PC-3 (cell line): Measurements from ENCODE around the gene FZD10. TPM values are rescaled to one million over a fixed set of nuclear protein-coding genes. Genes with fewer than 3 reads are reported as not detected.

Experiments
- ATAC-seq: fragments of 200-7000 bp; cut with Tn5 transposase; 2 replicates; pipeline ENCODE4 v1.9.1; 2020; ENCODE audit warnings: mild to moderate bottlenecking, moderate library complexity
- BruUV-seq: library from RNA; stranded (reverse); fragments of 400-500 nt; replicated peaks from 2 replicates; lab custom pipeline; 2021; lab: Mats Ljungman, UMichigan
- CTCF ChIA-PET: fragments of 300-600 bp; sonication (Branson Sonifier 250); formaldehyde crosslinking; loops from one replicate; lab custom pipeline; 2022; ENCODE audit warnings: antibody characterized with exemption; lab: Charles Lee
- POLR2A ChIA-PET: fragments of 300-600 bp; sonication (Branson Sonifier 250); formaldehyde crosslinking; loops from one replicate; lab custom pipeline; 2022; ENCODE audit warnings: antibody characterized with exemption; ENCODE audit not compliant: unreplicated experiment; lab: Charles Lee
- DNase-seq: peaks from one replicate; pipeline ENCODE4 v3.0.0-alpha.2; 2015
- H2AFZ ChIP-seq: fragments of 300-600 bp; sonication (generic); 2 replicates; pipeline ENCODE4 v1.6.0; 2016; ENCODE audit warnings: antibody characterized with exemption, low read length
- H3F3A ChIP-seq: fragments of 300-600 bp; sonication (generic); one replicate; pipeline ENCODE4 v1.6.0; 2017; ENCODE audit warnings: antibody characterized with exemption, low read length, control low read depth, mild to moderate bottlenecking; ENCODE audit not compliant: unreplicated experiment
- H3K27ac ChIP-seq: fragments of 300-600 bp; sonication (generic); 2 replicates; pipeline ENCODE4 v1.5.1; 2016; ENCODE audit warnings: mild to moderate bottlenecking, low read length
- H3K27me3 ChIP-seq: fragments of 300-600 bp; sonication (generic); 2 replicates; pipeline ENCODE4 v1.6.1; 2016; ENCODE audit warnings: low read length, mixed read lengths
- H3K36me3 ChIP-seq: fragments of 300-600 bp; sonication (generic); 2 replicates; pipeline ENCODE4 v1.6.1; 2016; ENCODE audit warnings: low read depth, mixed run types, low read length, mixed read lengths
- H3K4me1 ChIP-seq: fragments of 300-600 bp; sonication (generic); 2 replicates; pipeline ENCODE4 v1.5.1; 2016; ENCODE audit warnings: low read length; ENCODE audit not compliant: insufficient read depth
- H3K4me2 ChIP-seq: fragments of 300-600 bp; sonication (generic); 2 replicates; pipeline ENCODE4 v1.6.0; 2016; ENCODE audit warnings: low read length
- H3K4me3 ChIP-seq: fragments of 300-600 bp; sonication (generic); 2 replicates; pipeline ENCODE4 v1.5.1; 2016; ENCODE audit warnings: mild to moderate bottlenecking, low read length, mixed read lengths
- H3K79me2 ChIP-seq: fragments of 300-600 bp; sonication (generic); 2 replicates; pipeline ENCODE4 v1.6.1; 2017; ENCODE audit warnings: low read length, mixed read lengths
- H3K9ac ChIP-seq: fragments of 300-600 bp; sonication (generic); 2 replicates; pipeline ENCODE4 v1.6.0; 2016; ENCODE audit warnings: mild to moderate bottlenecking, low read length
- H3K9me2 ChIP-seq: fragments of 300-600 bp; sonication (generic); replicated peaks from 2 replicates; pipeline ENCODE4 v1.6.1; 2016; ENCODE audit warnings: mixed run types, low read length, mixed read lengths
- H3K9me3 ChIP-seq: fragments of 300-600 bp; sonication (generic); 2 replicates; pipeline ENCODE4 v1.6.1; 2016; ENCODE audit warnings: low read length, mixed read lengths
- H4K20me1 ChIP-seq: fragments of 300-600 bp; sonication (generic); 2 replicates; pipeline ENCODE4 v1.6.1; 2016; ENCODE audit warnings: low read length, mixed read lengths
- EZH2 ChIP-seq: fragments of 300-600 bp; sonication (generic); IDR thresholded peaks from one replicate; pipeline ENCODE4 v1.6.1; 2017; ENCODE audit warnings: antibody characterized with exemption, mild to moderate bottlenecking, low read length; ENCODE audit not compliant: unreplicated experiment
- EZH2phosphoT487 ChIP-seq: fragments of 300-600 bp; sonication (generic); IDR thresholded peaks from 2 replicates; pipeline ENCODE4 v1.6.1; 2018; ENCODE audit warnings: mild to moderate bottlenecking, antibody characterized with exemption, low read length, borderline replicate concordance
- intact Hi-C: fragments of 100-400 bp; cut with micrococcal nuclease; formaldehyde crosslinking; loops from 2 replicates; pipeline ENCODE4 v1.9.0; 2023
- total RNA-seq: library from RNA; depleted of rRNA; stranded (reverse); fragments of >200 nt; gene quantifications from 2 replicates; pipeline ENCODE4 v1.2.3, GENCODE V29; 2014
- TF ChIP-seq, protein P1 (sequence below): fragments of 300-600 bp; sonication (generic); conservative IDR thresholded peaks from 2 replicates; pipeline ENCODE4 v1.5.1; 2017; ENCODE audit warnings: antibody characterized with exemption, low read depth, mild to moderate bottlenecking, low read length

FZD10 gene
- total RNA-seq, 1 experiment from 2014 or later, result not detected

DNA sequence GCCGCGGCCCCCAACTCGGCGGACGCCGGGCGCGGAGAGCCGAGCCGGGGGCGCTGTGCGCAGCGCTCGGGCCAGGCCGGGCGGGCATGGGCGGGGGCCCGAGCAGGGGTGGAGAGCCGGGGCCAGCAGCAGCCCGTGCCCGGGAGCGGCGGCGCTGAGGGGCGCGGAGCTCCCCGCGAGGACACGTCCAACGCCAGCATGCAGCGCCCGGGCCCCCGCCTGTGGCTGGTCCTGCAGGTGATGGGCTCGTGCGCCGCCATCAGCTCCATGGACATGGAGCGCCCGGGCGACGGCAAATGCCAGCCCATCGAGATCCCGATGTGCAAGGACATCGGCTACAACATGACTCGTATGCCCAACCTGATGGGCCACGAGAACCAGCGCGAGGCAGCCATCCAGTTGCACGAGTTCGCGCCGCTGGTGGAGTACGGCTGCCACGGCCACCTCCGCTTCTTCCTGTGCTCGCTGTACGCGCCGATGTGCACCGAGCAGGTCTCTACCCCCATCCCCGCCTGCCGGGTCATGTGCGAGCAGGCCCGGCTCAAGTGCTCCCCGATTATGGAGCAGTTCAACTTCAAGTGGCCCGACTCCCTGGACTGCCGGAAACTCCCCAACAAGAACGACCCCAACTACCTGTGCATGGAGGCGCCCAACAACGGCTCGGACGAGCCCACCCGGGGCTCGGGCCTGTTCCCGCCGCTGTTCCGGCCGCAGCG is 639 bp downstream of the FZD10 start:
- no peak overlapping the region for H3K27ac ChIP-seq
- ATAC-seq (no peak), DNase-seq (no peak)
- no peak overlapping the region for H2AFZ ChIP-seq
- intact Hi-C loops, result no loop called here
- no peaks in the 10 kb centered on the region for H3K36me3 ChIP-seq
- no peak overlapping the region for H3K4me2 ChIP-seq
- peaks cover 27% of the 10 kb centered on the region; the same call in 1 of the 2 replicates for H3K27me3 ChIP-seq
- no peaks in the 10 kb centered on the region for H3K9me3 ChIP-seq
- H3K9me2 ChIP-seq, result no peaks in the 10 kb centered on the region
- ChIA-PET CTCF (no interaction called here), POLR2A (no interaction called here)
- H3K4me3 ChIP-seq, result no peak overlapping the region
- no peak for TF ChIP-seq EZH2
- TF ChIP-seq, protein P1, sequence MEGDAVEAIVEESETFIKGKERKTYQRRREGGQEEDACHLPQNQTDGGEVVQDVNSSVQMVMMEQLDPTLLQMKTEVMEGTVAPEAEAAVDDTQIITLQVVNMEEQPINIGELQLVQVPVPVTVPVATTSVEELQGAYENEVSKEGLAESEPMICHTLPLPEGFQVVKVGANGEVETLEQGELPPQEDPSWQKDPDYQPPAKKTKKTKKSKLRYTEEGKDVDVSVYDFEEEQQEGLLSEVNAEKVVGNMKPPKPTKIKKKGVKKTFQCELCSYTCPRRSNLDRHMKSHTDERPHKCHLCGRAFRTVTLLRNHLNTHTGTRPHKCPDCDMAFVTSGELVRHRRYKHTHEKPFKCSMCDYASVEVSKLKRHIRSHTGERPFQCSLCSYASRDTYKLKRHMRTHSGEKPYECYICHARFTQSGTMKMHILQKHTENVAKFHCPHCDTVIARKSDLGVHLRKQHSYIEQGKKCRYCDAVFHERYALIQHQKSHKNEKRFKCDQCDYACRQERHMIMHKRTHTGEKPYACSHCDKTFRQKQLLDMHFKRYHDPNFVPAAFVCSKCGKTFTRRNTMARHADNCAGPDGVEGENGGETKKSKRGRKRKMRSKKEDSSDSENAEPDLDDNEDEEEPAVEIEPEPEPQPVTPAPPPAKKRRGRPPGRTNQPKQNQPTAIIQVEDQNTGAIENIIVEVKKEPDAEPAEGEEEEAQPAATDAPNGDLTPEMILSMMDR, result no peak
- no peaks in the 10 kb centered on the region for H3F3A ChIP-seq
- H4K20me1 ChIP-seq, result no peaks in the 10 kb centered on the region
- H3K4me1 ChIP-seq, result no peaks in the 10 kb centered on the region
- no TSS peak for BruUV-seq
- no peaks in the 10 kb centered on the region for H3K79me2 ChIP-seq
- no peak overlapping the region for H3K9ac ChIP-seq

DNA sequence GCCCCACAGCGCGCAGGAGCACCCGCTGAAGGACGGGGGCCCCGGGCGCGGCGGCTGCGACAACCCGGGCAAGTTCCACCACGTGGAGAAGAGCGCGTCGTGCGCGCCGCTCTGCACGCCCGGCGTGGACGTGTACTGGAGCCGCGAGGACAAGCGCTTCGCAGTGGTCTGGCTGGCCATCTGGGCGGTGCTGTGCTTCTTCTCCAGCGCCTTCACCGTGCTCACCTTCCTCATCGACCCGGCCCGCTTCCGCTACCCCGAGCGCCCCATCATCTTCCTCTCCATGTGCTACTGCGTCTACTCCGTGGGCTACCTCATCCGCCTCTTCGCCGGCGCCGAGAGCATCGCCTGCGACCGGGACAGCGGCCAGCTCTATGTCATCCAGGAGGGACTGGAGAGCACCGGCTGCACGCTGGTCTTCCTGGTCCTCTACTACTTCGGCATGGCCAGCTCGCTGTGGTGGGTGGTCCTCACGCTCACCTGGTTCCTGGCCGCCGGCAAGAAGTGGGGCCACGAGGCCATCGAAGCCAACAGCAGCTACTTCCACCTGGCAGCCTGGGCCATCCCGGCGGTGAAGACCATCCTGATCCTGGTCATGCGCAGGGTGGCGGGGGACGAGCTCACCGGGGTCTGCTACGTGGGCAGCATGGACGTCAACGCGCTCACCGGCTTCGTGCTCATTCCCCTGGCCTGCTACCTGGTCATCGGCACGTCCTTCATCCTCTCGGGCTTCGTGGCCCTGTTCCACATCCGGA is 1.4 kb downstream of the FZD10 start:
- no peaks in the 10 kb centered on the region for H3K9me2 ChIP-seq
- ChIA-PET CTCF (no interaction called here), POLR2A (no interaction called here)
- H3K4me2 ChIP-seq, result no peak overlapping the region
- intact Hi-C loops, result no loop called here
- TF ChIP-seq, protein P1, result no peak
- no peak for TF ChIP-seq EZH2phosphoT487
- no peak for TF ChIP-seq EZH2
- H3K4me3 ChIP-seq, result no peak overlapping the region
- ATAC-seq (no peak), DNase-seq (no peak)
- no peak overlapping the region for H3K27ac ChIP-seq
- H3K27me3 ChIP-seq, result peaks cover 22% of the 10 kb centered on the region; the same call in 1 of the 2 replicates
- H3K9me3 ChIP-seq, result no peaks in the 10 kb centered on the region
- no peaks in the 10 kb centered on the region for H4K20me1 ChIP-seq
- no peaks in the 10 kb centered on the region for H3F3A ChIP-seq
- no TSS peak for BruUV-seq
- no peaks in the 10 kb centered on the region for H3K36me3 ChIP-seq
- H3K4me1 ChIP-seq, result no peaks in the 10 kb centered on the region
- no peaks in the 10 kb centered on the region for H3K79me2 ChIP-seq
- no peak overlapping the region for H2AFZ ChIP-seq
- no peak overlapping the region for H3K9ac ChIP-seq

DNA sequence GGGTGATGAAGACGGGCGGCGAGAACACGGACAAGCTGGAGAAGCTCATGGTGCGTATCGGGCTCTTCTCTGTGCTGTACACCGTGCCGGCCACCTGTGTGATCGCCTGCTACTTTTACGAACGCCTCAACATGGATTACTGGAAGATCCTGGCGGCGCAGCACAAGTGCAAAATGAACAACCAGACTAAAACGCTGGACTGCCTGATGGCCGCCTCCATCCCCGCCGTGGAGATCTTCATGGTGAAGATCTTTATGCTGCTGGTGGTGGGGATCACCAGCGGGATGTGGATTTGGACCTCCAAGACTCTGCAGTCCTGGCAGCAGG is 1.9 kb downstream of the FZD10 start:
- no peak for TF ChIP-seq EZH2phosphoT487
- ChIA-PET CTCF (no interaction called here), POLR2A (no interaction called here)
- Histone ChIP-seq H3K9me2 (no peaks in the 10 kb centered on the region), H3K36me3 (no peaks in the 10 kb centered on the region), H3K4me1 (no peaks in the 10 kb centered on the region), H3K27ac (no peak overlapping the region), H3K9me3 (no peaks in the 10 kb centered on the region), H3K9ac (no peak overlapping the region), H3K27me3 (peaks cover 16% of the 10 kb centered on the region; the same call in 1 of the 2 replicates), H3K4me3 (no peak overlapping the region), H3K79me2 (no peaks in the 10 kb centered on the region), H3K4me2 (no peak overlapping the region), H3F3A (no peaks in the 10 kb centered on the region), H2AFZ (no peak overlapping the region), H4K20me1 (no peaks in the 10 kb centered on the region)
- no peak for DNase-seq
- intact Hi-C loops, result no loop called here
- no peak for ATAC-seq
- no TSS peak for BruUV-seq
